GM12872 (cell line): ENCODE results near the gene ANTXR2.

Experiments
- TF ChIP-seq, protein P1 (sequence below): IDR thresholded peaks from 3 replicates; pipeline ENCODE4 v1.5.1; 2011; ENCODE audit warnings: low read depth, mild to moderate bottlenecking, low read length, moderate library complexity; ENCODE audit not compliant: insufficient read depth

Gene ANTXR2

DNA sequence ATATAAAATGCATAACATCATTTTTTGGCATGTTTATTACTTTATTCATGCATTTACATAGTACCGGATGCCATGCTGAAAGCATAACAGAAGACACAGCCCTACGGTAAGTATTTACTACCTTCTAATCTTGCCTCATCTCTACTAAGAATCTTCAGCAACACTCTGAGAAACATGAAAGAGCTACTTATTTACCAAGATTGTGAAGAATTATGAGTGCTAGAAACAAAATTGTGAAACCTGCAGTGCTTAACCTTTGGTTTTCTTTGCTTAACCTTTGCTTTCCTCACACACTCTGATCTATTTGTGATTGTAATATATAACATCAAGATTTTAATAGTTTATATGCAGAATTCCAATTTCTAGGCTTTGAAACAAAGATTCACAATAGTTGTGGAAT is 7.4 kb downstream of the ANTXR2 start:
- TF ChIP-seq, protein P1, sequence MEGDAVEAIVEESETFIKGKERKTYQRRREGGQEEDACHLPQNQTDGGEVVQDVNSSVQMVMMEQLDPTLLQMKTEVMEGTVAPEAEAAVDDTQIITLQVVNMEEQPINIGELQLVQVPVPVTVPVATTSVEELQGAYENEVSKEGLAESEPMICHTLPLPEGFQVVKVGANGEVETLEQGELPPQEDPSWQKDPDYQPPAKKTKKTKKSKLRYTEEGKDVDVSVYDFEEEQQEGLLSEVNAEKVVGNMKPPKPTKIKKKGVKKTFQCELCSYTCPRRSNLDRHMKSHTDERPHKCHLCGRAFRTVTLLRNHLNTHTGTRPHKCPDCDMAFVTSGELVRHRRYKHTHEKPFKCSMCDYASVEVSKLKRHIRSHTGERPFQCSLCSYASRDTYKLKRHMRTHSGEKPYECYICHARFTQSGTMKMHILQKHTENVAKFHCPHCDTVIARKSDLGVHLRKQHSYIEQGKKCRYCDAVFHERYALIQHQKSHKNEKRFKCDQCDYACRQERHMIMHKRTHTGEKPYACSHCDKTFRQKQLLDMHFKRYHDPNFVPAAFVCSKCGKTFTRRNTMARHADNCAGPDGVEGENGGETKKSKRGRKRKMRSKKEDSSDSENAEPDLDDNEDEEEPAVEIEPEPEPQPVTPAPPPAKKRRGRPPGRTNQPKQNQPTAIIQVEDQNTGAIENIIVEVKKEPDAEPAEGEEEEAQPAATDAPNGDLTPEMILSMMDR: no peak

DNA sequence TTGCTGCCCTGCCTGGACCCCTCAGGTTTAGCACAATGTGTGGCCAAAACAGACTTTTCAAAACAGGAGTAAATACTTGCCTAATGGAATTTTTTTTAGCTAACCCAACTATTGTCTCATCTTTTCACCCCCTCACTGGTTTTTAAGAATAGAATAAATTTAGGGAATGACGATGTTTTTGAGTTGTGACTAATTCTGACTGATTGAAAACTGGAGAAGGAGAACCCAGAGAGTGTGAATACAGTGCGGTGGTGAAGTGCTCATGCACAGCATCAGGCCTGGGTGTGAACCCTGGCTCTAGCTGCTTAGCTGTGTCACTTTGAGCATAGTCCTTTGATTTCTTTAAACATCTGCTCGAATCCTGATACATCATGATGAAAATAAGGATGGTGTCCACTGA is 10.5 kb downstream of the ANTXR2 start:
- TF ChIP-seq, protein P1: no peak

DNA sequence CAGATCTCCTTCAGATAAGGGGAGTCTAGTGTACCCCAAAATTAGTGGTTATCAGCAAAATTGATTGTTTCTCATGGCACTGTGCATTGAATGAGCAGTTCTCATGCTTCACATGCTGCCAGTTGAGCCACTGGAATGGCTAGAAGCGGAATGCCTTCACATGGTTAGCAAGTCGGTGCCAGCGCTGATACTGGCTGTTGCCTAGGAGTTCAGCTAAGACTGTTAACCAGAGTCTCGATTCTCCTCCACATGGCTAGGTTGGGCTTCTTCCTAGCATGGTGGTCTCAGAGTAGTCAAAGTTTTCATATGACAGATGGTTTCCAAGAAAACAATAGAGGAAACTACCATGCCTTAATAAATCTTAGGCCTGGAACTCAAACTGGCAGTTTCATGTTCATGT is 12.2 kb downstream of the ANTXR2 start:
- TF ChIP-seq, protein P1: no peak

DNA sequence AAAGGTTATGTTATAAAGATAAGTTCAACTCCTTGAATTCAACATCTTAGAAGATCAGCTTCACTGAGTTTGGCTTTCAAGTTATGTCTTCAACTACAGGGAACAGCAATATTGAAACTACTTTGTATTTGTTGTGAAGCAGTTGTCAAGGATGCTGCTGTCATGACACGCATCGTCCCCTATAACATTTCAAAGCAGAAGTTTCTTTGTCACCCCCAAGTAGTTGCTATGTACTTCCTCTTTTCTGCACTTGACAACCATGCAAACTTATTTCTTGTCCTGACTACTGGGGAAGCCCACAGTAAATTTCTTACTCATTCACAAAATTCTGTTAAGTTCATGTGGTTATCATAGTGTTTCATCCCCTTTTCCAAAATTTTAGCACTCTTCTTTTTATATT is 14.3 kb downstream of the ANTXR2 start:
- TF ChIP-seq, protein P1: no peak

DNA sequence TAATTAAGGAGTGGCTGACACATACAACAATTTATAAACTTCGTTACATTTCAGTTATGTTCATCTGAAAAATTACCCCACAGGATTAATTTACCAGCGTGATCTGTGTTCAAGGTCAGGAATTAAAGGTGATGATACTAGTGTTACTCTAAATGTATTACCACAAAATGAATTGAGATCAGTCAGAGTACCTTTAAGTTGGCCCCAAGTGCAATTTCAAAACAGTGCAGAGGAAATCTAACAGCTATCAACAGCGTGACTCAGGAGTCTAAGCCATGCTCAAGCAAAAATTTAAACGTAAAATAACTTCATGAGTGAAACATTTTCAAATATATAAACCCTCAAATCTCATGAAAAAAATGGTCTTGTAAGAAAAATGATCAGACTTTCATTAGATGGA is 18.7 kb downstream of the ANTXR2 start:
- TF ChIP-seq, protein P1: no peak

DNA sequence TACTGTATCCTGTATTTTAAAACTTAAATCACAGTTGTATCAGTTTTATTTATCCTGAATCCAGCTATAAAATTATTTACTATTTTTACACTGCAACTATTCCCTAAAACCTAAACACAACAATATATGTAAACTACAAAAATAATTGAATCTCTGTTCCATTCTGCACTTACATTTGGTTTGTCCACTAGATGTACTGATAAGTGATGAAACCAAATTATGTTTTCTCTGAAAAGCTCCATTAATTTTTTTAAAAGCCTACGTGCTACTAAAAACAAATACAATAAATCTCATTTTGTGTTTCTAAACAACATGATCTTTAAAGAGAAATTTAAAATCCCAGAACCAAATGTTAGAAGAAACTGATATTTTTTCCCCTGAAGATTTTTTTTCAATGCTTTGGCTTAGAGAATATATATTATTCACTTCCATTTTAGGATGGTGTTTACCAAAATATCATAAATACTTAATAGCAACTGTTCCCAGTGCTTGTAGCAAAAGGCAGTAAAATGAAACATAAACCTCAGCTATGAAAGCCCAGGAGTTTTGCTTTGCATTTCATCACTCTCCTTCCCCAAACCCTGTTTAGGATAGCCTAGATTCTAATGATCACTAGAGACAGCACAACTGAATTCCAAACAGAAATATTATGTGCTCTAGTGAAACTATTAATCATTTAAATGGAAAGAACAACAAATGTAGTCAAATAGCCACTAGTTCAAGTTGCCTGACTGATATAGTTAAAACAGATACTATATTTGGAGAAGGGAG is 19.7 kb downstream of the ANTXR2 start:
- TF ChIP-seq, protein P1: no peak

DNA sequence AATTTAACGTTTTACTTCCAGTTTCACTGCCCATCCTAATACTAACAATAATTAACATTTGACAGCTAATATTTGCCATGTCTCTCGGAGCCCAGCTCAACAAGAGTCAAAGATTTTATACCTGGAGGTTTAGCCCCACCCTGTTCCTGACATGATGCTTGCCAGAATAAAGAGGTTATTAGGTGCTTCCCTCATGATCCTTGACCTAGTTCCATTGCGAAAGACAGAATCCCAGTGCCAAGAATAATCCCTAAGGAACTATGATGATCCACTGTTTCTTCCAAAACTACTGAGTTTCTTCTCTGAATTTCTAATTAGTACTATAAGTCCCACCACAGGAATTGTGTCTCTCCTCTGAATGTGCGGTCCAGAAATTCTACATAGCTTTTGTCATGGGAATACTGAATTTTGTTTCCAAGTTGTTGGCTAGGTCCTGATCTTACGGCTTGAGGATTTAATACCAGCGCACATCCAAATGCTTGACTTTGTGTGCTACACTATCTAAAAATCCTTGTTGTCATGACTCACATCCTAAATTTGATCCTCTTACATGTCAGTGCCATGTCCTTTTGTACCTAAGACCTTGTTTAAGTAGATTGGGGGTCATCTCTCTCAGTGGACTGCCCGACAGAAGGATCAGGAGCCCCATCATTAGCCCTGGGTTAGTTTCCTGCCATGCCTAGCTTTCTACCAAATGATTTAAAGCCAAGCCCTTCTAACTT is 23.1 kb downstream of the ANTXR2 start:
- TF ChIP-seq, protein P1: no peak
